IPS-18a (cell line): ENCODE data around the gene ALG11.

Source experiments
- H3K27ac ChIP-seq: one replicate; pipeline ENCODE4 v1.5.1; 2013; ENCODE audit warnings: low read length
- H3K27me3 ChIP-seq: one replicate; pipeline ENCODE4 v1.6.1; 2013; ENCODE audit warnings: mild to moderate bottlenecking, low read length; ENCODE audit not compliant: control insufficient read depth, insufficient read depth
- H3K36me3 ChIP-seq: one replicate; pipeline ENCODE4 v1.6.1; 2013; ENCODE audit warnings: low read depth, low read length; ENCODE audit not compliant: control insufficient read depth
- H3K4me1 ChIP-seq: one replicate; pipeline ENCODE4 v1.6.1; 2013; ENCODE audit warnings: low read depth, low read length; ENCODE audit not compliant: control insufficient read depth
- H3K4me3 ChIP-seq: one replicate; pipeline ENCODE4 v1.5.1; 2013; ENCODE audit warnings: low read length
- H3K9ac ChIP-seq: one replicate; pipeline ENCODE4 v1.6.1; 2013; ENCODE audit warnings: mild to moderate bottlenecking, low read length, moderate library complexity
- H3K9me3 ChIP-seq: one replicate; pipeline ENCODE4 v1.6.1; 2013; ENCODE audit warnings: low read depth, low read length; ENCODE audit not compliant: control insufficient read depth

ALG11 gene

DNA sequence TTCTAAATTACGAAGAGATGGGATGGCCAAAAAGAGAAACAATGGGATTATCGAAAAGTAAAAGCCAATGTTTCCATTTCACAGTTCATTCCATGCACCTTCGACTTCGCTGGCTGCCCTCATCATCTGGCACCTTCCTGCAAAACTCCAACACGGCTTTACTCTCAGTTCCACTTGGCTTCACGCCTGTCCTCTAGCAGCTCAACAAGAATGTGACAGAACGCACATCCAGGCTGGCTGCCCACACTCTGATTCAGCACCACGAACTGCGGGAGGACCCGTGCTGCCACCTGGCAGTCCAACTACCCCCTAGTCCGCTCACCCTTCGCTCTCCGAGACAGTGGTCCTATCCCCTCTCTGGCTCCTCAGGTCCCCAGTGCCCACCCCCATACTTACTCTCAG, 12.7 kb upstream of the ALG11 start:
- Histone ChIP-seq H3K9ac (no peak overlapping the region), H3K4me1 (peaks cover 18% of the 10 kb centered on the region), H3K27me3 (no peaks in the 10 kb centered on the region), H3K36me3 (no peaks in the 10 kb centered on the region), H3K4me3 (no peak overlapping the region), H3K9me3 (no peaks in the 10 kb centered on the region), H3K27ac (no peak overlapping the region)

DNA sequence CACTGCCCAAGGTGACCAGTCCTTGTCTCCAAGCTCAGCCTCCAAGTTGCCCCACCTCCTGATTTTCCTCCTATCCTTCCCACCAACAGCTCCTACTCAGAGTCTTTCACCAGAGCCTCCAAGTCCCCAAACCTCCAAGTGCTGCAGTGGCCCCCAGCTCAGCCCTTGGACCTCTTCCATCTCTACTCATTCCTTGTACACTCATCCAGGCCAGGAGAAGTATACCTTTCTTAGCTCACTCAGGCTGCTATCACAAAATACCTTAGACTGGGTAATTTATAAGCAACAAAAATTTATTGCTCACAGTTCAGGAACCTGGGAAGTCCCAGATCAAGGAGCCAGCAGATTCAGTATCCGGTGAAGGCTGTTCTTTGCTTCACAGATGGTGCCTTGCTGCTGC, 12.3 kb upstream of the ALG11 start:
- Histone ChIP-seq H3K9ac (no peak overlapping the region), H3K27ac (no peak overlapping the region), H3K36me3 (no peaks in the 10 kb centered on the region), H3K4me3 (no peak overlapping the region), H3K27me3 (no peaks in the 10 kb centered on the region), H3K9me3 (no peaks in the 10 kb centered on the region), H3K4me1 (peaks cover 18% of the 10 kb centered on the region)

DNA sequence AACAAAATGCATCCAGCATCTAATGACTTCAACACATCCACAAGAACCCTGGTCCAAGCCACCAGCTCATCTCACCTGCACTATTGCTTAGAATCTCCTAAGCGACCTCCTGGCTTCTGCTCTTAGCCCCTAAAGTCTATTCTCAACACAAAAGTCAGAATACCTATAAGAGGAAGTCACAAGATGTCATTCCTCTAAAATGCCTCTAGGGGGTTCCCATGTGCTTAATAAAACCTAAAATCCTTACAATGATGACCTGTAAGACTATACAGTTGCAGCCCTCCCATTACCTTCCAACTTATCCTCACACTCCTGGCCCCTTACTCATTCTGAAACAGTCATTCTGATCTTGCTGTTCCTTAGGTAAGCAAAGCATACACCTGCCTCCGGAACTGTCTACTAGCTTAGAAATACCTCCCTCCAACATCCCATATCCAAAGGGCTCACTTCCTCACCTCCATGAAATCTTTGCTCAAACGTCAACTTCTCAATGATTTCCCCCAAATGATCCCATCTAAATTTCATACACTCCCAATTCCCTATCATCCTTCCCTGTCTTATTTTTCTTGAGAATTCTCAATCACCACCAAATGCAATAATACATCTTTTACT, 11.0 kb upstream of the ALG11 start:
- Histone ChIP-seq H3K9ac (no peak overlapping the region), H3K36me3 (no peaks in the 10 kb centered on the region), H3K9me3 (no peaks in the 10 kb centered on the region), H3K4me3 (no peak overlapping the region), H3K27ac (no peak overlapping the region), H3K4me1 (peaks cover 18% of the 10 kb centered on the region), H3K27me3 (no peaks in the 10 kb centered on the region)

DNA sequence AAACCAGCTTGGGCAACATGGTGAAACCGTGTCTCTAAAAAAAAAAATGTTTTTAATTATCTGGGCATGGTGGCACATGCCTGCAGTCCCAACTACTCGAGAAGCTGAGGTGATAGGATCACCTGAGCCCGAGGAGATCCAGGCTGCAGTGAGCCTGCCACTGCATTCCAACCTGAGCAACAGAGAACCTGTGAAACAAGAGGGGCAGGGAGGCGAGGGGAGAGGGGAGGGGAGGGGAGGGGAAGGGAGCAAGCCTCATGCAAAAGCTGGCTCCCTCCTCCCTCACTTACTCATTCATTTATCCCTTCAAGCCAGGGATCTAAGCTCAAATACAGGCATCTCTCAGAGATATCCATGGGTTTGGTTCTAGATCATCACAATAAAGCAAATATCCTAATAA, 9.8 kb upstream of the ALG11 start:
- Histone ChIP-seq H3K4me1 (peaks cover 18% of the 10 kb centered on the region), H3K9me3 (no peaks in the 10 kb centered on the region), H3K27ac (no peak overlapping the region), H3K4me3 (no peak overlapping the region), H3K9ac (no peak overlapping the region), H3K36me3 (no peaks in the 10 kb centered on the region), H3K27me3 (no peaks in the 10 kb centered on the region)

DNA sequence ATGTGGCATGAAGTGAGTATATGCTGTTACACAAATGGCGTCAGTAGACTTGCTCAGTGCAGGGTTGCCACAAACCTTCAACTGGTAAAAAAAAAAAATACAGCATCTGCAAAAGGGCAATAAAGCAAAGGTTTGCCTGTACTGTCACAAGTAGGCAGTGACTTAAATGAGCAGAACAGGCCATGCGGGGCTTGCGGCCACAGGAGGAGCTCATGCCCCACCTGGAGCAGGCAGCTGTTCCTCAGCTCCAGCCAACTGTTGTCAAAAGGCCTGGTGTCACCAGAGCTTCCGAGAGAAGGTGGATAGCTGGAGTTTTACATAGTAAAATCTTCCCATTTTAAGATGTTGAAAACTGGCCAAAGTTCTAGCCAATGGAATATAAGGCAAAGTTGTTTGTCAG, 8.7 kb upstream of the ALG11 start:
- Histone ChIP-seq H3K27me3 (no peaks in the 10 kb centered on the region), H3K9me3 (no peaks in the 10 kb centered on the region), H3K9ac (no peak overlapping the region), H3K27ac (no peak overlapping the region), H3K4me1 (peaks cover 9% of the 10 kb centered on the region), H3K36me3 (no peaks in the 10 kb centered on the region), H3K4me3 (no peak overlapping the region)

DNA sequence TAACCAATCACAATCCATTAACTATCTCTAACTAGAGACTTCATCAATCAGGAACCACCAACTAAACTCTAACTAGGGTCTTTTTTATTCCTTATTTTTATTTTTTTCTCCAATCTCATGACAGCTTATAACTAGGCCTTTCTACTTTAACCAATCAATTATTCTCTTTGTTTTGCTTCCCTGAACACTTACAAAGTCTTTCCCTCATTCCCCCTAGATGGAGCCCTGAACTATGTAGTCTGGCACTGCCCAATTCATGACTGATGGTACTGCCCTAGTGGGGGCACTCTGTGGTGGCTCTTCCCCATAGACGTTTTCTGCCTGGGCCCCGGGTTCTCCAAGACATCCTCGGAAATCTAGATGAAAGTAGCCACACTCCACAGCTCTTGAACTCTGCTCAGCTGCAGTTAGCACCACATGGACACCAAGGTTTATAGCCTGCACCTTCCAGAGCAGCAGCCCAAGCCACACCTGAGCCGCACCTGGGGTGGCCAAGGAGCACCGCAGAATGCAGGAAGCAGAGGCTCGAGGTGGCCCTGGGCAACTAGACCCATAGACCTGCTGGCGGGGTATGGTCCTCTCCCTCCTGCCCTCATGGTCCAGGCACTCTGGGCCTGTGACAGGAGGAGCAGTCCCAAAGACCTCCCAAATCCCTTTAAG, 7.6 kb upstream of the ALG11 start:
- Histone ChIP-seq H3K4me3 (no peak overlapping the region), H3K4me1 (no peaks in the 10 kb centered on the region), H3K27ac (no peak overlapping the region), H3K9me3 (no peaks in the 10 kb centered on the region), H3K36me3 (no peaks in the 10 kb centered on the region), H3K9ac (no peak overlapping the region), H3K27me3 (peaks cover 8% of the 10 kb centered on the region)

DNA sequence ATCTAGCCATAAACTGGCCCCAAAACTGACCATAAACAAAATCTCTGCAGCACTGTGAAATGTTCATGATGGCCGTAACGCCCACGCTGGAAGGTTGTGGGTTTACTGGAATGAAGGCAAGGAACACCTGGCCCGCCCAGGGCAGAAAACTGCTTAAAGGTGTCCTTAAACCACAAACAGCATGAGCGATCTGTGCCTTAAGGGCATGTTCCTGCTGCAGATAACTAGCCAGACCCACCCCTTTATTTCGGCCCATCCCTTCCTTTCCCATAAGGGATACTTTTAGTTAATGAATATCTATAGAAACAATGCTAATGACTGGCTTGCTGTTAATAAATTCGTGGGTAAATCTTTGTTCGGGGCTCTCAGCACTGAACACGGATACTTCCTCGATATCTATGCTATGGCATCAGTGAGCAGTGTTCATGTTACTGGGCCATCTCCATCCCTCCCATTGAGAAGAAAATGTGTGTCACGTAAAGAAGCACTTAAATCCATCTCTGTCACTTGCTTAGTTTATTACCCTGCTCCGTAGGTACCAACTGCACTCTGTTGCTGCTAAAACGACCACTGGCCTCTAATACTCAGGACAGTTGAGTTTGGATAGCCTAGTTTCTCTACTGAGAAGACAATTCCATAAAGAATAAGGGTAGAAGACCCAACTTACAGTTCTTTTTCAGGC, 6.2 kb upstream of the ALG11 start:
- no peaks in the 10 kb centered on the region for H3K9me3 ChIP-seq
- H3K4me1 ChIP-seq: no peaks in the 10 kb centered on the region
- H3K27ac ChIP-seq: no peak overlapping the region
- no peaks in the 10 kb centered on the region for H3K36me3 ChIP-seq
- no peak overlapping the region for H3K9ac ChIP-seq
- H3K4me3 ChIP-seq: no peak overlapping the region
- H3K27me3 ChIP-seq: peaks cover 22% of the 10 kb centered on the region

DNA sequence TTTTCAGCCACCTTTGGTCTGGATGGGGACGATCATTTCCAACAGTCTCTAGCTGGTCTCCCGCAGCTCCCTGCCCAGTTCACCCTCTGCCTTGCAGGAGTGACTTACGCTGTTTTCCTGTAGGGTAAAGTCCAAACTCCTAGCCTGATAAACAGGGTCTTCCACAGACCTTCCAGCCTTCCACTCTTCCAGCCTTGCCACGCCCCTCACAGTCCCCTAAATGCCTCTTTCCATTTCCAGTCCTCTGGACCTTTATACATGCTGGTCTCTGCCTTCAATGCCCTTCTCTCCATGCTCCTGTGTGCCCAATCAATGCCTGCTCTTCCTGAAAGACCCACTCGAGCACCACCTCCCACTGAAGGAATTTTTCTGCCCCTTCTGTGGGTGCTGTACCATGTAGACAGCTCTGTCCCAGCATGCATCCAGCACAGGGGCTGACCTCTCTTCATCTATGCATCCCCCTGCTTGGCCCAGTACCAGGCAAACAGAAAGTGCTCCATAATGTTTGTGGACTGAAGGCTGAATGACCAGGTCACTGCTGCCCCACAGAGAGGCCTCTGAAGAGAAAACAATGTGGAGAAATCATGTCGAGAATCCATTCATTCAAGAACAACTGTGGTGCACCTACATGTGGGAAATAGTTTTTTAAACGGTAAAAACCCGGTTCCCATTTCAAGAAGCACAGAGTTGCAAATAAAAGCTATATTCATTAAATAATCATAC, 5.5 kb upstream of the ALG11 start:
- H3K4me1 ChIP-seq: no peaks in the 10 kb centered on the region
- no peaks in the 10 kb centered on the region for H3K9me3 ChIP-seq
- H3K27ac ChIP-seq: no peak overlapping the region
- no peak overlapping the region for H3K4me3 ChIP-seq
- peaks cover 25% of the 10 kb centered on the region for H3K27me3 ChIP-seq
- H3K36me3 ChIP-seq: no peaks in the 10 kb centered on the region
- H3K9ac ChIP-seq: no peak overlapping the region

DNA sequence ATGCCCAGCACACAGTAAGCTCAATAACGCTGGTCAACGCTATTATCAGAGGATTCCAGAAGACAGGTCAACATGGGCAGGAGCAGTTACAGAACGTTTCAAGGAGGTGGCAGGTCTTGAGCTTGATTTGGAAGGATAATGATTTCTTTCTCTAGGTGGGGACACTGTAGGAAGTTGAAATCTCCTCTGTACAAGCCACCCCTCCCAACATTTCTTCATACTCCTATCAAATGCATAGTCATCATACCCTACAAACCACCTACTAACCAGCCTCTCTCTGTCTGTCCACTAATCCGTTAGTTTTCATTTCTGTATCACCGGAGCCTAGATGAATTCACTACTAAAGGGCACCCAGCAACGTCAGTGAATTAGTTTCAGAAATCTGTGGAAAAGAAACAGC, 2.3 kb upstream of the ALG11 start:
- Histone ChIP-seq H3K4me1 (no peaks in the 10 kb centered on the region), H3K36me3 (no peaks in the 10 kb centered on the region), H3K9me3 (no peaks in the 10 kb centered on the region), H3K4me3 (no peak overlapping the region), H3K27me3 (peaks cover 25% of the 10 kb centered on the region), H3K27ac (no peak overlapping the region), H3K9ac (no peak overlapping the region)

DNA sequence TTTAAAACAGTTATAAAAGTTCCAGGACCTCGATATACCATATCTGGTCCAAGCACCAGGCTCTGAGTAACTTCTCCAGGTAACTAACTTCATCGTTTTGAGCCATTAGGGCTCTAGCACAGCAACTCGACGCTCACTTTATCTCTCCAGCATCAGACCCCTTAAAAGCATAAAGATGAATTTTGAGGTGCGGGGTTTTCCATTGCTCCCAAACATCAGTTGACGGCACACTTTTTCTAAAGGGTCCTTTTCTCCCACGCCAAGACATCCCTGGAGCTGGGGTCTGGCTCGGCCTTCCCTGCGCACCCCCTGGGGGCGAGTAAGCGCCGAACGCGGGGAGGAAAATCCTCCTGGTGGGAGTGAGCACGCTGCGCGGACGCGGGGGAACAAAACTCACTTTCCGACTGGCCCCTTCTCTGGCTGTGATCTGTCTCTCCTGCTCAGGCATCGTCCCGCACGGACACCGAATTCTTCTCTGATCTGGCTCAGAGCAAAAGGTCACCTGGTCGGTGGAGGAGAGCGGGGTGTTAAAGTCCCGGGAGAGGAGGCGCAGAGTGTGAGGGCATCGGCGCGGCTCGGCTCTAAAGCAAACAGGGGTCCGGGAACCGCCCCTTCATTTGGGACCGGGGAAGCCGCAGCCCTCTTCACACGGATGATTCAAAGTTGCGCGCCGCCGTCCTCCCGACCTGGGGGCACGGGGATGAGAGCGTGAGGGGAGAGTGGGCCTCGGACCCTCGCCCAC, 1.1 kb upstream of the ALG11 start, which contains the start of gene ATP7B:
TSS of gene ATP7B (minus strand) at position 561 of the 742 bp plus-strand sequence. CDS start at position 448, 113 bp downstream.
- H3K4me3 ChIP-seq: peak within 1 kb of the TSS; percentile 96
- H3K9me3 ChIP-seq: no peaks in the 10 kb centered on the region
- H3K27me3 ChIP-seq: peaks cover 25% of the 10 kb centered on the region
- no peaks in the 10 kb centered on the region for H3K36me3 ChIP-seq
- H3K4me1 ChIP-seq: no peaks in the 10 kb centered on the region
- H3K9ac ChIP-seq: peak within 1 kb of the TSS; percentile 84
- H3K27ac ChIP-seq: peak within 1 kb of the TSS; percentile 11

DNA sequence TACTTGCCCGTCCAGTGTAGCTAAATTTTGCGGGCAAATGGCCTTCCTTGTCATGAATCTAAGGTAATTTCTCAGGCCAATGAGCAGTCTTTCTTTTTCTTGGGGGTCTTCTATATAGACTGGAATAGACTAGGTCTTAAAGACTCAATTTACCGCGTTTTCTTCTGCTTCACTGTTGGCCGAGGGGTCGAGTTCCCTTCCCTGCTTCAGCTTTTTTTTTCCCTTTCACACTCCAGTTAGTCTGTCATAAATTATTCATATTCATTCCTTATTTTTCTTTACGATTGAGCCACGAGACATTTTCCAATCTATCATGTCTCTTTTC, 276 bp downstream of the ALG11 start:
- Histone ChIP-seq H3K9me3 (no peaks in the 10 kb centered on the region), H3K9ac (peak overlapping the region; percentile 84), H3K36me3 (peaks cover under 1% of the 10 kb centered on the region), H3K27ac (peak overlapping the region; percentile 11), H3K4me1 (no peaks in the 10 kb centered on the region), H3K4me3 (peak overlapping the region; percentile 96), H3K27me3 (peaks cover 25% of the 10 kb centered on the region)
